GM12891 (cell line): Measurements from ENCODE around the gene ODF2.
"Not testable (repeated sequence)": the region's sequence is repeated elsewhere in the genome, so short reads cannot be mapped to it uniquely, and the experiment has no call there.

Experiments
- DNase-seq: peaks from one replicate; pipeline ENCODE4 v3.0.0; 2011; ENCODE audit warnings: low spot score; ENCODE audit not compliant: insufficient read length
- FAIRE-seq: peaks from 2 replicates; lab custom pipeline; 2011; peaks lifted over from hg19 to GRCh38; lab: Jason Lieb, UNC
- PAX5 ChIP-seq: IDR thresholded peaks from 2 replicates; pipeline ENCODE4 v1.6.1; 2011; ENCODE audit warnings: low read length, moderate library complexity, mild to moderate bottlenecking; ENCODE audit not compliant: insufficient read depth, severe bottlenecking
- POLR2A ChIP-seq: IDR thresholded peaks from 2 replicates; pipeline ENCODE4 v1.6.1; 2011; ENCODE audit warnings: low read depth, low read length, control low read depth
- POLR2AphosphoS5 ChIP-seq: IDR thresholded peaks from 2 replicates; pipeline ENCODE4 v1.6.1; 2011; ENCODE audit warnings: low read depth, low read length, control low read depth
- POU2F2 ChIP-seq: IDR thresholded peaks from 2 replicates; pipeline ENCODE4 v1.6.1; 2011; ENCODE audit warnings: low read depth, mild to moderate bottlenecking, control low read depth, low read length, moderate library complexity
- SPI1 ChIP-seq: IDR thresholded peaks from 2 replicates; pipeline ENCODE4 v1.6.1; 2011; ENCODE audit warnings: low read depth, low read length, control low read depth
- TAF1 ChIP-seq: IDR thresholded peaks from 2 replicates; pipeline ENCODE4 v1.6.1; 2011; ENCODE audit warnings: low read depth, low read length, control low read depth

Gene ODF2

DNA sequence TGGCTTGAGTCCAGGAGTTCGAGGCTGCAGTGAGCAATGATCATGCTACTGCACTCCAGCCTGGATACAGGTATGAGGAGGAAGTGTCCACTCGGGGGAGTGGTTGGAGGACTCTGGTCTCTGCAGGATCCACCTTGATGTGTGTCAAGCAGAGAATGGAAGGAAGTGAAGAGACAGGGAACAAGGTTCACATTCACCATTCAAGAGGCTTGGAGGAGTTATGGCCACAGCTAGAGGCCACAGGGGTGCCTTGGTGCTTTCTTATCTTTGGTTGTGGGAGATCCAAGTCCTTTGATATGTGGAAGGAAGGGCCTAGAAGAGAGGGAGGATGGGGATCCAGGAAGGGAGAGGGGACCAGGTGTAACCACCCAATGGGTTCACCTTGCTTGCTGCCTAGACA lies 40.5 kb upstream of the ODF2 start:
- no peak for FAIRE-seq
- DNase-seq: no peak
- TF ChIP-seq POLR2A: no peak
- TF ChIP-seq PAX5: no peak
- TF ChIP-seq POU2F2: no peak
- TF ChIP-seq SPI1: no peak
- no peak for TF ChIP-seq TAF1
- TF ChIP-seq POLR2AphosphoS5: no peak

GRCh38 chr9:128416014-128416413 lies 39.8 kb upstream of the ODF2 start:
- DNase-seq: no peak
- TF ChIP-seq PAX5 (no peak), POLR2AphosphoS5 (no peak), TAF1 (no peak), SPI1 (no peak), POLR2A (no peak), POU2F2 (no peak)
- no peak for FAIRE-seq

- TF ChIP-seq POLR2AphosphoS5: no peak
- FAIRE-seq (no peak), DNase-seq (no peak)
Observed at GRCh38 chr9:128416432-128417019, 39.3 kb upstream of the ODF2 start.

DNA sequence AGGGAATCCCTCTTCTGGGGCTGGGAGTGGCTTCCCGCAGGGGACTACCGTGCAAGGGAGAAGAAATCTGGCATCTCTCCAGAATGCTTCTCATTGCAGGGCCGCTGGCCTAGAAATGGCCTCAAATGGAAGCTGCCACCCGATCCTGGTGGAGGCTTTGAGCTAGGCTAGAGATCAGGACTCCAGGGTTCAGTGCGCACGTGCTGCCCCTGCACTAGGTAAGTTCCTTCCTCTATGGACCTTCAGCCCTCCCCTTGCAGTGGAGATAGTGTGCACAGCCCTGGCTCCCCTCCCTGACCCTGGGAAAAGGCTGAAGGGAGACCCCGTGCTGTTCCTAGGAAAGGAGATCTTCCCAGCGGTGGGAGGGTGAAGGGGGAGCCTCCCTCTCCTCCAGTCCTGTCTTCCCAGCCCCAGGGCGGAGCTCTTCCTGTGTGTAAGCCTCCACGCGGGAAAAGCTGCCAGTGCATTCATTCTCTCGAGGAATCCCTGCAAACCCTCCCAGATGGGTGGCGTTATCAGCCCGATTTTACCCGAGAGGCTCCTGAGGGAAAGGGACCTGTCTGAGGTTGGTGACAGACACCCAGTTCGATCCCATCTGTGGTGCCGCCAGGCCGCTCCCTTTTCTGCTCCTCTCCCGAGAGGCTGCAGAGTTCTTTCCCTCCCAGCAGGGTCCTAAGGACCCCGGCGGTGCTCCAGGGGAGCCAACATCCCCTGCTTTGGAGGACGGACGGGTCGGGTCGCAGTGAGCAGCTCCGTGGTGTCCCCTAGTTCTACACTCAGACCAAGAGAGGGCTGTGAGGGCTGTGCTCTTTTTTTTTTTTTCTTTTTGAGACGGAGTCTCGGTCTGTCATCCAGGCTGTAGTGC lies 36.5 kb upstream of the ODF2 start:
- TF ChIP-seq TAF1 (no peak), SPI1 (no peak), POU2F2 (no peak), POLR2A (no peak), POLR2AphosphoS5 (no peak), PAX5 (no peak)
- no peak for DNase-seq
- no peak for FAIRE-seq

DNA sequence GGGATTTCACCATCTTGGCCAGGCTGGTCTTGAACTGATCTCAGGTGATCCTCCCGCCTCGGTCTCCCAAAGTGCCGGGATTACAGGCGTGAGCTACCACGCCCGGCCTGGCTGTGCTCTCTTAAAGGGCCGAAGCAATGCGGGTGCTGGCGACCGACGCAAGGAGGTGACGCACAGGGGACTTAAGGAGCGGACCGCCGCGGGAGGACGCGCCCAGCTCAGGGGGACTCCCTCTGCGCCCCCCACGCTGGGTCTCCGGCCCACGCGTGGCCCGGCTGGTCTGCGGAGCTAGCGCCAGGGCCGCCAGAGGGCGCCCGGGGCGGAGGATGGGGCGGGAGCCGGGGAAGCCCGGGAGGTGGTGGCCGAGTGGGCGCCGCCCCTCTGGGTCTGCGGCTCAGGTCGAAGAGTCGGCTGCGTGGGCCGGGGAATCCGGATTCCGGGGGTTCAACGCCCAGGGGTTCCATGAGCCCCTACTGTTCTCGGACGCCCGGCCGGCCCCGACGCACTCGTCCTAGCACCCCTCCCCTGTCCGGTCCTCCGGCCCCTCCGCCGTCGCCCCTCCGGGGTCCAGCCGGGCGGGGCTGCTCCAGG lies 35.7 kb upstream of the ODF2 start:
- DNase-seq (peak; percentile 89), FAIRE-seq (peak; percentile 66)
- TF ChIP-seq POLR2AphosphoS5 (no peak), TAF1 (no peak)

DNA sequence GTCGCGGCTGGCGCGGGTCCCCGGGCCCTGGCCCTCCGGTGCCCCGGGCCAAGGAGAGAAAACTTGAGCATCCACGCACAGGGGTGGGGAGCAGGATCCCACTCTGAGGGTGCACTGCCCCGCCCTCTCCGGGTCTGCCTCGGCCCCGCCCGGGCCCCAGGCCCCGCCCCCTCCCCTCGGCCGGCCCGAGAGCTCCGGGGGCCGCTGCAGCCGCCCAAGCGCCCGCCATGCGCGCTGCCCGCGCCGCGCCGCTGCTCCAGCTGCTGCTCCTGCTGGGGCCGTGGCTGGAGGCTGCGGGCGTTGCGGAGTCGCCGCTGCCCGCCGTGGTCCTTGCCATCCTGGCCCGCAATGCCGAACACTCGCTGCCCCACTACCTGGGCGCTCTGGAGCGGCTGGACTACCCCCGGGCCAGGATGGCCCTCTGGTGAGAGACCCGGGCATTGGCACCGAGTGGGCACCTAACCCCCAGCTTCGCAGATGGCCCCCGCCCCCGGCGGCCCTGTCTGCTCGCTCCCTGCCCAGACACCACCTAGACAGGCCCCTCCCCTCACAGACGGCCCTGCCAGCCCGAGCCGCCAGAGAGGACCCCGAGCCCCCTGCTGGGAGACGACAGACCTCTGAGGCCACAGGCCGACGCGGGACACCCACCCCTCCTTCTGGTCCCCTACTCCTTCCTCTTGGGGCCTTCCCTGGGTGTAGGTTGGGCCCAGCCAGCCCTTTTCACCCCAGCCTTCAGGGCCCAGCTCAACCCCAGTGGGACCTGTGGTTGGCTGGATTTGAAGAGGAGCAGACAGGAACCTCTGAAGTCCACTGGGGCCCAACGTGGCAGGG lies 34.9 kb upstream of the ODF2 start, which contains the start of gene CERCAM:
Gene CERCAM, plus strand, starts transcription at position 207 of the 831 bp plus-strand sequence. Its CDS starts 21 bp downstream, at position 228.
- DNase-seq (peak; percentile 84), FAIRE-seq (no peak)
- no peak for TF ChIP-seq POU2F2
- TF ChIP-seq SPI1: no peak
- TF ChIP-seq PAX5: no peak
- TF ChIP-seq POLR2A: no peak
- TF ChIP-seq POLR2AphosphoS5: no peak

- no peak for TF ChIP-seq PAX5
- no peak for TF ChIP-seq POLR2AphosphoS5
- no peak for TF ChIP-seq POU2F2
- no peak for TF ChIP-seq TAF1
- no peak for TF ChIP-seq SPI1
- no peak for TF ChIP-seq POLR2A
- FAIRE-seq (no peak), DNase-seq (no peak)
Observed at GRCh38 chr9:128421482-128421996, 34.3 kb upstream of the ODF2 start.

DNA sequence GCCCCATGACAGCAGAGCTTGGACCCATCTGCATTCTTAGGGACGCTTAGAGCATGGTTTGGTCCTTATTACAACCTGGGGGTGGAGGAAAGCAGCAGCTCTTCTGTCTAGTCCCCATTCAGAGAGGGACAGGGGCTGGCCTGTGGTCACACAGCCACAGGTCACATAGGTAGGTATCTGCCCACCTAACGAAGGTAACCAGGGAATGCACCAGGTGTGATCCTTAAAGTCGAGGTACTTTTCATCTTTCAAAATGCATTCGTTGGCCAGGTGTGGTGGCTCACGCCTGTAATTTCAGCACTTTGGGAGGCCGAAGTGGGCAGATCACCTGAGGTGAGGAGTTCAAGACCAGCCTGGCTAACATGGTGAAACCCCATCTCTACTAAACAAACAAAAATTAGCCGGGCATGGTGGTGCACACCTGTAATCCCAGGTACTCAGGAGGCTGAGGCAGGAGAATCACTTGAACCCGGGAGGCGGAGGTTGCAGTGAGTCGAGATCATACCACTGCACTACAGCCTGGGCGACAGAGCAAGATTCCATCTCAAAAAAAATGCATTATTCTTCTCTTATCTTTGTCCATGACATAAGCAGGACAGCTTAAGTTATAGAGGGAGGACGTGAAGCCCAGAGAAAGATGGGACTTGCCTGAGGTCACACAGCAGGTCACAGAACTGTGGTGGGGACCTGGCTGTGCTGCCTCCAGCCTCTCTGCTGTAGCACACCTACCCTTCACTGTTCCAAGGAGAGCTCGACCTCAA lies 33.6 kb upstream of the ODF2 start:
- DNase-seq, FAIRE-seq: not testable (repeated sequence)

- FAIRE-seq (no peak), DNase-seq (no peak)
- no peak for TF ChIP-seq PAX5
- TF ChIP-seq POLR2AphosphoS5: no peak
- no peak for TF ChIP-seq TAF1
- no peak for TF ChIP-seq POU2F2
- no peak for TF ChIP-seq POLR2A
- no peak for TF ChIP-seq SPI1
Observed at GRCh38 chr9:128422783-128423150, 33.0 kb upstream of the ODF2 start.

GRCh38 chr9:128423356-128423755 lies 32.5 kb upstream of the ODF2 start:
- not testable (repeated sequence) for DNase-seq, FAIRE-seq
